Mucosa of stomach (tissue), 1 donor: Measurements from ENCODE around the gene NAA40.

Source experiments
- H3K27me3 ChIP-seq: one replicate; pipeline ENCODE4 v1.7.0; 2013; ENCODE audit warnings: mild to moderate bottlenecking, low read length; ENCODE audit not compliant: control insufficient read depth, insufficient read depth
- H3K36me3 ChIP-seq: one replicate; pipeline ENCODE4 v1.7.0; 2013; ENCODE audit warnings: low read length; ENCODE audit not compliant: control insufficient read depth, insufficient read depth
- H3K4me1 ChIP-seq: one replicate; pipeline ENCODE4 v1.7.0; 2013; ENCODE audit warnings: mild to moderate bottlenecking, low read length; ENCODE audit not compliant: control insufficient read depth, insufficient read depth
- H3K4me3 ChIP-seq: one replicate; pipeline ENCODE4 v1.7.0; 2013; ENCODE audit warnings: low read length
- H3K9ac ChIP-seq: one replicate; pipeline ENCODE4 v1.7.0; 2013; ENCODE audit warnings: mild to moderate bottlenecking, low read length, moderate library complexity
- H3K9me3 ChIP-seq: one replicate; pipeline ENCODE4 v1.7.0; 2013; ENCODE audit warnings: mild to moderate bottlenecking, low read length, moderate library complexity; ENCODE audit not compliant: control insufficient read depth
- donor health status: Pancreatic carcinoma.

The NAA40 gene

GRCh38 chr11:63914896-63915691, 23.7 kb upstream of the NAA40 start:
- Histone ChIP-seq H3K27me3 (peaks cover 8% of the 10 kb centered on the region), H3K4me1 (peaks cover 40% of the 10 kb centered on the region), H3K9me3 (no peaks in the 10 kb centered on the region), H3K36me3 (no peaks in the 10 kb centered on the region), H3K9ac (no peak overlapping the region), H3K4me3 (no peak overlapping the region)

- Histone ChIP-seq H3K9me3 (no peaks in the 10 kb centered on the region), H3K9ac (no peak overlapping the region), H3K4me3 (no peak overlapping the region), H3K36me3 (no peaks in the 10 kb centered on the region), H3K27me3 (peaks cover 8% of the 10 kb centered on the region), H3K4me1 (peaks cover 48% of the 10 kb centered on the region)
These were observed 22.6 kb upstream of the NAA40 start for GRCh38 chr11:63915961-63916836.

GRCh38 chr11:63916837-63917691, 21.7 kb upstream of the NAA40 start, which contains the start of gene RCOR2:
Gene RCOR2 (minus strand): TSS chr11:63917164. CDS start chr11:63916456, 708 bp downstream.
- peak within 1 kb of the TSS; percentile 53 for H3K9ac ChIP-seq
- H3K36me3 ChIP-seq, result no peaks in the 10 kb centered on the region
- peaks cover 8% of the 10 kb centered on the region for H3K27me3 ChIP-seq
- peak within 1 kb of the TSS; percentile 9 for H3K4me3 ChIP-seq
- peaks cover 48% of the 10 kb centered on the region for H3K4me1 ChIP-seq
- no peaks in the 10 kb centered on the region for H3K9me3 ChIP-seq

GRCh38 chr11:63917692-63918506, 20.9 kb upstream of the NAA40 start:
- Histone ChIP-seq H3K4me1 (peaks cover 48% of the 10 kb centered on the region), H3K9ac (peak overlapping the region; percentile 53), H3K36me3 (no peaks in the 10 kb centered on the region), H3K4me3 (peak overlapping the region; percentile 9), H3K9me3 (no peaks in the 10 kb centered on the region), H3K27me3 (peaks cover 8% of the 10 kb centered on the region)

GRCh38 chr11:63918507-63919191, 20.2 kb upstream of the NAA40 start:
- H3K4me1 ChIP-seq, result peaks cover 48% of the 10 kb centered on the region

GRCh38 chr11:63919267-63920125, 19.3 kb upstream of the NAA40 start:
- H3K27me3 ChIP-seq, result peaks cover 8% of the 10 kb centered on the region
- peak overlapping the region; percentile 1 for H3K4me3 ChIP-seq
- H3K9ac ChIP-seq, result peak overlapping the region; percentile 52
- H3K9me3 ChIP-seq, result no peaks in the 10 kb centered on the region
- H3K36me3 ChIP-seq, result no peaks in the 10 kb centered on the region
- H3K4me1 ChIP-seq, result peaks cover 48% of the 10 kb centered on the region

More at GRCh38 chr11:63918507-63919191, 20.2 kb upstream of the NAA40 start:
- H3K4me3 ChIP-seq, result no peak overlapping the region
- peak overlapping the region; percentile 37 for H3K9ac ChIP-seq
- H3K27me3 ChIP-seq, result peaks cover 8% of the 10 kb centered on the region
- H3K36me3 ChIP-seq, result no peaks in the 10 kb centered on the region
- no peaks in the 10 kb centered on the region for H3K9me3 ChIP-seq

GRCh38 chr11:63920126-63920938, 18.5 kb upstream of the NAA40 start:
- Histone ChIP-seq H3K4me3 (peak overlapping the region; percentile 1), H3K9ac (peak overlapping the region; percentile 52), H3K9me3 (no peaks in the 10 kb centered on the region), H3K4me1 (peaks cover 48% of the 10 kb centered on the region), H3K27me3 (peaks cover 5% of the 10 kb centered on the region), H3K36me3 (no peaks in the 10 kb centered on the region)

GRCh38 chr11:63920939-63921417, 17.8 kb upstream of the NAA40 start:
- H3K36me3 ChIP-seq, result no peaks in the 10 kb centered on the region
- no peak overlapping the region for H3K4me3 ChIP-seq
- H3K4me1 ChIP-seq, result peaks cover 44% of the 10 kb centered on the region
- H3K9me3 ChIP-seq, result no peaks in the 10 kb centered on the region
- H3K9ac ChIP-seq, result peak overlapping the region; percentile 22
- peaks cover 2% of the 10 kb centered on the region for H3K27me3 ChIP-seq

GRCh38 chr11:63922673-63923192, 16.1 kb upstream of the NAA40 start:
- no peaks in the 10 kb centered on the region for H3K36me3 ChIP-seq
- H3K4me3 ChIP-seq, result no peak overlapping the region
- H3K4me1 ChIP-seq, result peaks cover 32% of the 10 kb centered on the region
- H3K27me3 ChIP-seq, result no peaks in the 10 kb centered on the region
- H3K9ac ChIP-seq, result no peak overlapping the region
- H3K9me3 ChIP-seq, result no peaks in the 10 kb centered on the region
